ENCODE results near the gene BAIAP3. TPM values are rescaled to one million over a fixed set of nuclear protein-coding genes. Genes with fewer than 3 reads are reported as not detected.

Gene BAIAP3
- total and polyA plus RNA-seq, 2 experiments from 2014 or later = 5.2 to 13.0 TPM

DNA sequence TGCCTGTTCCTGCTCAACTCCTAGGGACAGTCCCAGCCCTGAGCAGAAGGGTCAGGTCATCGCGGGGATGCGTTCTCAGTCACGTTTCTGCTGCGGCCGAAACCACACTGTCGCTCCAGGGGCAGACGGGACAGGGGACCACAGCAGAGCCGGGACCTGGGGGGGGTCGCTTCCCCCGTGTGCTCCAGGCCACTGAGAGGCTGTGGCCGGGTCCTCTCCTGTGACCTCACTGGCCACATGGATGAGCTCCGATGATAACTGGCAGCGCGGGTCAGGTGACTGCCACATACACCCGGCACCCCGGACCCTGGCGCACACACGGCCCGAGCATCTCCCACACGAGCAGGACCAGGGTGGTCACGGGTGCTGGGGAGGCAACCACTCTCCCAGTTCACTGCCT is 31.1 kb downstream of the BAIAP3 start (continued):
- TF ChIP-seq, protein P1, sequence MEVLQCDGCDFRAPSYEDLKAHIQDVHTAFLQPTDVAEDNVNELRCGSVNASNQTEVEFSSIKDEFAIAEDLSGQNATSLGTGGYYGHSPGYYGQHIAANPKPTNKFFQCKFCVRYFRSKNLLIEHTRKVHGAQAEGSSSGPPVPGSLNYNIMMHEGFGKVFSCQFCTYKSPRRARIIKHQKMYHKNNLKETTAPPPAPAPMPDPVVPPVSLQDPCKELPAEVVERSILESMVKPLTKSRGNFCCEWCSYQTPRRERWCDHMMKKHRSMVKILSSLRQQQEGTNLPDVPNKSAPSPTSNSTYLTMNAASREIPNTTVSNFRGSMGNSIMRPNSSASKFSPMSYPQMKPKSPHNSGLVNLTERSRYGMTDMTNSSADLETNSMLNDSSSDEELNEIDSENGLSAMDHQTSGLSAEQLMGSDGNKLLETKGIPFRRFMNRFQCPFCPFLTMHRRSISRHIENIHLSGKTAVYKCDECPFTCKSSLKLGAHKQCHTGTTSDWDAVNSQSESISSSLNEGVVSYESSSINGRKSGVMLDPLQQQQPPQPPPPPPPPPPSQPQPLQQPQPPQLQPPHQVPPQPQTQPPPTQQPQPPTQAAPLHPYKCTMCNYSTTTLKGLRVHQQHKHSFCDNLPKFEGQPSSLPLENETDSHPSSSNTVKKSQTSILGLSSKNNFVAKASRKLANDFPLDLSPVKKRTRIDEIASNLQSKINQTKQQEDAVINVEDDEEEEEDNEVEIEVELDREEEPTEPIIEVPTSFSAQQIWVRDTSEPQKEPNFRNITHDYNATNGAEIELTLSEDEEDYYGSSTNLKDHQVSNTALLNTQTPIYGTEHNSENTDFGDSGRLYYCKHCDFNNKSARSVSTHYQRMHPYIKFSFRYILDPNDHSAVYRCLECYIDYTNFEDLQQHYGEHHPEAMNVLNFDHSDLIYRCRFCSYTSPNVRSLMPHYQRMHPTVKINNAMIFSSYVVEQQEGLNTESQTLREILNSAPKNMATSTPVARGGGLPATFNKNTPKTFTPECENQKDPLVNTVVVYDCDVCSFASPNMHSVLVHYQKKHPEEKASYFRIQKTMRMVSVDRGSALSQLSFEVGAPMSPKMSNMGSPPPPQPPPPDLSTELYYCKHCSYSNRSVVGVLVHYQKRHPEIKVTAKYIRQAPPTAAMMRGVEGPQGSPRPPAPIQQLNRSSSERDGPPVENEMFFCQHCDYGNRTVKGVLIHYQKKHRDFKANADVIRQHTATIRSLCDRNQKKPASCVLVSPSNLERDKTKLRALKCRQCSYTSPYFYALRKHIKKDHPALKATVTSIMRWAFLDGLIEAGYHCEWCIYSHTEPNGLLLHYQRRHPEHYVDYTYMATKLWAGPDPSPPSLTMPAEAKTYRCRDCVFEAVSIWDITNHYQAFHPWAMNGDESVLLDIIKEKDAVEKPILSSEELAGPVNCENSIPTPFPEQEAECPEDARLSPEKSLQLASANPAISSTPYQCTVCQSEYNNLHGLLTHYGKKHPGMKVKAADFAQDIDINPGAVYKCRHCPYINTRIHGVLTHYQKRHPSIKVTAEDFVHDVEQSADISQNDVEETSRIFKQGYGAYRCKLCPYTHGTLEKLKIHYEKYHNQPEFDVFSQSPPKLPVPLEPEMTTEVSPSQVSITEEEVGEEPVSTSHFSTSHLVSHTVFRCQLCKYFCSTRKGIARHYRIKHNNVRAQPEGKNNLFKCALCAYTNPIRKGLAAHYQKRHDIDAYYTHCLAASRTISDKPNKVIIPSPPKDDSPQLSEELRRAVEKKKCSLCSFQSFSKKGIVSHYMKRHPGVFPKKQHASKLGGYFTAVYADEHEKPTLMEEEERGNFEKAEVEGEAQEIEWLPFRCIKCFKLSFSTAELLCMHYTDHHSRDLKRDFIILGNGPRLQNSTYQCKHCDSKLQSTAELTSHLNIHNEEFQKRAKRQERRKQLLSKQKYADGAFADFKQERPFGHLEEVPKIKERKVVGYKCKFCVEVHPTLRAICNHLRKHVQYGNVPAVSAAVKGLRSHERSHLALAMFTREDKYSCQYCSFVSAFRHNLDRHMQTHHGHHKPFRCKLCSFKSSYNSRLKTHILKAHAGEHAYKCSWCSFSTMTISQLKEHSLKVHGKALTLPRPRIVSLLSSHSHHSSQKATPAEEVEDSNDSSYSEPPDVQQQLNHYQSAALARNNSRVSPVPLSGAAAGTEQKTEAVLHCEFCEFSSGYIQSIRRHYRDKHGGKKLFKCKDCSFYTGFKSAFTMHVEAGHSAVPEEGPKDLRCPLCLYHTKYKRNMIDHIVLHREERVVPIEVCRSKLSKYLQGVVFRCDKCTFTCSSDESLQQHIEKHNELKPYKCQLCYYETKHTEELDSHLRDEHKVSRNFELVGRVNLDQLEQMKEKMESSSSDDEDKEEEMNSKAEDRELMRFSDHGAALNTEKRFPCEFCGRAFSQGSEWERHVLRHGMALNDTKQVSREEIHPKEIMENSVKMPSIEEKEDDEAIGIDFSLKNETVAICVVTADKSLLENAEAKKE (CRISPR knock-in tag; IDR thresholded peaks at IDR 0.05) = no peak
- TF ChIP-seq ZNF114 (CRISPR knock-in tag; IDR thresholded peaks at IDR 0.05) = no peak
- TF ChIP-seq NANOG (IDR thresholded peaks at IDR 0.05; ENCODE audit: borderline replicate concordance) = no peak
- TF ChIP-seq CREB1 (CRISPR knock-in tag; IDR thresholded peaks at IDR 0.05; ENCODE audit: low read depth) = no peak
- TF ChIP-seq STAT1 (IDR thresholded peaks at IDR 0.05; ENCODE audit: unreplicated experiment) = no peak
- TF ChIP-seq EZH2 (IDR thresholded peaks at IDR 0.05; ENCODE audit: low read depth, unreplicated experiment) = no peak
- TF ChIP-seq, protein P2, sequence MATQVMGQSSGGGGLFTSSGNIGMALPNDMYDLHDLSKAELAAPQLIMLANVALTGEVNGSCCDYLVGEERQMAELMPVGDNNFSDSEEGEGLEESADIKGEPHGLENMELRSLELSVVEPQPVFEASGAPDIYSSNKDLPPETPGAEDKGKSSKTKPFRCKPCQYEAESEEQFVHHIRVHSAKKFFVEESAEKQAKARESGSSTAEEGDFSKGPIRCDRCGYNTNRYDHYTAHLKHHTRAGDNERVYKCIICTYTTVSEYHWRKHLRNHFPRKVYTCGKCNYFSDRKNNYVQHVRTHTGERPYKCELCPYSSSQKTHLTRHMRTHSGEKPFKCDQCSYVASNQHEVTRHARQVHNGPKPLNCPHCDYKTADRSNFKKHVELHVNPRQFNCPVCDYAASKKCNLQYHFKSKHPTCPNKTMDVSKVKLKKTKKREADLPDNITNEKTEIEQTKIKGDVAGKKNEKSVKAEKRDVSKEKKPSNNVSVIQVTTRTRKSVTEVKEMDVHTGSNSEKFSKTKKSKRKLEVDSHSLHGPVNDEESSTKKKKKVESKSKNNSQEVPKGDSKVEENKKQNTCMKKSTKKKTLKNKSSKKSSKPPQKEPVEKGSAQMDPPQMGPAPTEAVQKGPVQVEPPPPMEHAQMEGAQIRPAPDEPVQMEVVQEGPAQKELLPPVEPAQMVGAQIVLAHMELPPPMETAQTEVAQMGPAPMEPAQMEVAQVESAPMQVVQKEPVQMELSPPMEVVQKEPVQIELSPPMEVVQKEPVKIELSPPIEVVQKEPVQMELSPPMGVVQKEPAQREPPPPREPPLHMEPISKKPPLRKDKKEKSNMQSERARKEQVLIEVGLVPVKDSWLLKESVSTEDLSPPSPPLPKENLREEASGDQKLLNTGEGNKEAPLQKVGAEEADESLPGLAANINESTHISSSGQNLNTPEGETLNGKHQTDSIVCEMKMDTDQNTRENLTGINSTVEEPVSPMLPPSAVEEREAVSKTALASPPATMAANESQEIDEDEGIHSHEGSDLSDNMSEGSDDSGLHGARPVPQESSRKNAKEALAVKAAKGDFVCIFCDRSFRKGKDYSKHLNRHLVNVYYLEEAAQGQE (IDR thresholded peaks at IDR 0.05; ENCODE audit: unreplicated experiment) = no peak
- TF ChIP-seq EZH2phosphoT487 (IDR thresholded peaks at IDR 0.05; ENCODE audit: unreplicated experiment) = no peak

All from GM23338 (cell line).